ENCODE data around the gene PDZD4.

DNA sequence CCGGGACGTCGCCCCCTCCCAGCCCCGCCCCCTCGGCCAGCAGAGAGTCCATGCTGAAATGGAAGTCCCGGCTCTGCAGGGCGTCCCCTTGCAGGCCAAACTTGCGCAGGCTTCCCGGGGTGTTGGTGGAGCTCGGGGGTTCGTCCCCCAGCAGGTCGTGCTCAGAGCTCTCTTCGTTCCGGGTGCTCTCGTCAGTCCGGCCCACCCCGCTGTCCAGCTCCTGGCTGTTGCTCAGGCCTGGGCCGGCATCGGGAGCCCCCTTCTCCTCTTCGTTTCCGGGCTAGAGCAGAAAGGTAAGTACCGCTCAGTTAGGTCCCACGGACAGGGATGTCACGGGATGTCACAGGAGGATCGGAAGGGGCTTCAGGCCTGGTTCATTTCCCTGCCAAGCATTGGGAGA lies 25.7 kb downstream of the PDZD4 start:
- no peak for TF ChIP-seq POLR2A (conservative IDR thresholded peaks at IDR 0.05)
- TF ChIP-seq, protein P1, sequence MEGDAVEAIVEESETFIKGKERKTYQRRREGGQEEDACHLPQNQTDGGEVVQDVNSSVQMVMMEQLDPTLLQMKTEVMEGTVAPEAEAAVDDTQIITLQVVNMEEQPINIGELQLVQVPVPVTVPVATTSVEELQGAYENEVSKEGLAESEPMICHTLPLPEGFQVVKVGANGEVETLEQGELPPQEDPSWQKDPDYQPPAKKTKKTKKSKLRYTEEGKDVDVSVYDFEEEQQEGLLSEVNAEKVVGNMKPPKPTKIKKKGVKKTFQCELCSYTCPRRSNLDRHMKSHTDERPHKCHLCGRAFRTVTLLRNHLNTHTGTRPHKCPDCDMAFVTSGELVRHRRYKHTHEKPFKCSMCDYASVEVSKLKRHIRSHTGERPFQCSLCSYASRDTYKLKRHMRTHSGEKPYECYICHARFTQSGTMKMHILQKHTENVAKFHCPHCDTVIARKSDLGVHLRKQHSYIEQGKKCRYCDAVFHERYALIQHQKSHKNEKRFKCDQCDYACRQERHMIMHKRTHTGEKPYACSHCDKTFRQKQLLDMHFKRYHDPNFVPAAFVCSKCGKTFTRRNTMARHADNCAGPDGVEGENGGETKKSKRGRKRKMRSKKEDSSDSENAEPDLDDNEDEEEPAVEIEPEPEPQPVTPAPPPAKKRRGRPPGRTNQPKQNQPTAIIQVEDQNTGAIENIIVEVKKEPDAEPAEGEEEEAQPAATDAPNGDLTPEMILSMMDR (IDR thresholded peaks at IDR 0.05 in 2 of 3, conservative IDR thresholded peaks at IDR 0.05 in 1 of 3; ENCODE audit: insufficient read depth in 2 of 3, low read depth in 1 of 3, low read length in 3 of 3), result no peak
- TF ChIP-seq TAF9B (IDR thresholded peaks at IDR 0.05; ENCODE audit: partially characterized antibody), result no peak
- no peak for TF ChIP-seq ARNT (IDR thresholded peaks at IDR 0.05)
- TF ChIP-seq, protein P2, sequence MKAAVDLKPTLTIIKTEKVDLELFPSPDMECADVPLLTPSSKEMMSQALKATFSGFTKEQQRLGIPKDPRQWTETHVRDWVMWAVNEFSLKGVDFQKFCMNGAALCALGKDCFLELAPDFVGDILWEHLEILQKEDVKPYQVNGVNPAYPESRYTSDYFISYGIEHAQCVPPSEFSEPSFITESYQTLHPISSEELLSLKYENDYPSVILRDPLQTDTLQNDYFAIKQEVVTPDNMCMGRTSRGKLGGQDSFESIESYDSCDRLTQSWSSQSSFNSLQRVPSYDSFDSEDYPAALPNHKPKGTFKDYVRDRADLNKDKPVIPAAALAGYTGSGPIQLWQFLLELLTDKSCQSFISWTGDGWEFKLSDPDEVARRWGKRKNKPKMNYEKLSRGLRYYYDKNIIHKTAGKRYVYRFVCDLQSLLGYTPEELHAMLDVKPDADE (conservative IDR thresholded peaks at IDR 0.05; ENCODE audit: control insufficient read depth, low read depth, low read length), result no peak
- TF ChIP-seq MYNN (IDR thresholded peaks at IDR 0.05), result no peak
- no peak for TF ChIP-seq MYNN (CRISPR knock-in tag; IDR thresholded peaks at IDR 0.05)
- TF ChIP-seq, protein P3, sequence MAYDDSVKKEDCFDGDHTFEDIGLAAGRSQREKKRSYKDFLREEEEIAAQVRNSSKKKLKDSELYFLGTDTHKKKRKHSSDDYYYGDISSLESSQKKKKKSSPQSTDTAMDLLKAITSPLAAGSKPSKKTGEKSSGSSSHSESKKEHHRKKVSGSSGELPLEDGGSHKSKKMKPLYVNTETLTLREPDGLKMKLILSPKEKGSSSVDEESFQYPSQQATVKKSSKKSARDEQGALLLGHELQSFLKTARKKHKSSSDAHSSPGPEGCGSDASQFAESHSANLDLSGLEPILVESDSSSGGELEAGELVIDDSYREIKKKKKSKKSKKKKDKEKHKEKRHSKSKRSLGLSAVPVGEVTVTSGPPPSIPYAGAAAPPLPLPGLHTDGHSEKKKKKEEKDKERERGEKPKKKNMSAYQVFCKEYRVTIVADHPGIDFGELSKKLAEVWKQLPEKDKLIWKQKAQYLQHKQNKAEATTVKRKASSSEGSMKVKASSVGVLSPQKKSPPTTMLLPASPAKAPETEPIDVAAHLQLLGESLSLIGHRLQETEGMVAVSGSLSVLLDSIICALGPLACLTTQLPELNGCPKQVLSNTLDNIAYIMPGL (CRISPR knock-in tag; IDR thresholded peaks at IDR 0.05), result no peak
- no peak for TF ChIP-seq CEBPB (tag; IDR thresholded peaks at IDR 0.05)
- no peak for TF ChIP-seq CC2D1A (IDR thresholded peaks at IDR 0.05)
- TF ChIP-seq, protein P4, sequence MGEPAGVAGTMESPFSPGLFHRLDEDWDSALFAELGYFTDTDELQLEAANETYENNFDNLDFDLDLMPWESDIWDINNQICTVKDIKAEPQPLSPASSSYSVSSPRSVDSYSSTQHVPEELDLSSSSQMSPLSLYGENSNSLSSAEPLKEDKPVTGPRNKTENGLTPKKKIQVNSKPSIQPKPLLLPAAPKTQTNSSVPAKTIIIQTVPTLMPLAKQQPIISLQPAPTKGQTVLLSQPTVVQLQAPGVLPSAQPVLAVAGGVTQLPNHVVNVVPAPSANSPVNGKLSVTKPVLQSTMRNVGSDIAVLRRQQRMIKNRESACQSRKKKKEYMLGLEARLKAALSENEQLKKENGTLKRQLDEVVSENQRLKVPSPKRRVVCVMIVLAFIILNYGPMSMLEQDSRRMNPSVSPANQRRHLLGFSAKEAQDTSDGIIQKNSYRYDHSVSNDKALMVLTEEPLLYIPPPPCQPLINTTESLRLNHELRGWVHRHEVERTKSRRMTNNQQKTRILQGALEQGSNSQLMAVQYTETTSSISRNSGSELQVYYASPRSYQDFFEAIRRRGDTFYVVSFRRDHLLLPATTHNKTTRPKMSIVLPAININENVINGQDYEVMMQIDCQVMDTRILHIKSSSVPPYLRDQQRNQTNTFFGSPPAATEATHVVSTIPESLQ (CRISPR knock-in tag; IDR thresholded peaks at IDR 0.05), result no peak
- TF ChIP-seq ZNF589 (CRISPR knock-in tag; IDR thresholded peaks at IDR 0.05; ENCODE audit: low read depth), result no peak

Data from K562 (cell line).